NT2/D1 (cell line): ENCODE measurements around the gene ZDHHC4.

Experiments
- DNase-seq: peaks from one replicate; pipeline ENCODE4 v3.0.0-alpha.2; 2011; ENCODE audit warnings: low read depth, low spot score
- H3K27me3 ChIP-seq: 2 replicates; pipeline ENCODE4 v1.6.0; 2011; ENCODE audit warnings: mild to moderate bottlenecking; ENCODE audit not compliant: insufficient read length, insufficient read depth
- H3K36me3 ChIP-seq: 2 replicates; pipeline ENCODE4 v1.6.1; 2011; ENCODE audit warnings: mild to moderate bottlenecking, low read length, mixed read lengths; ENCODE audit not compliant: insufficient read depth, insufficient read length
- H3K4me1 ChIP-seq: 2 replicates; pipeline ENCODE4 v1.5.1; 2011; ENCODE audit not compliant: insufficient read depth, insufficient read length
- H3K4me3 ChIP-seq: 2 replicates; pipeline ENCODE4 v1.5.1; 2011; ENCODE audit warnings: low read depth; ENCODE audit not compliant: insufficient read length
- H3K9ac ChIP-seq: 2 replicates; pipeline ENCODE4 v1.6.0; 2011; ENCODE audit warnings: low read depth; ENCODE audit not compliant: insufficient read length
- H3K9me3 ChIP-seq: 2 replicates; pipeline ENCODE4 v1.5.1; 2011; ENCODE audit warnings: mild to moderate bottlenecking, low read length; ENCODE audit not compliant: insufficient read depth
- SUZ12 ChIP-seq: IDR thresholded peaks from 2 replicates; pipeline ENCODE4 v1.6.1; 2011; ENCODE audit not compliant: insufficient read length, insufficient read depth; ENCODE audit errors: extremely low read depth
- YY1 ChIP-seq: IDR thresholded peaks from 2 replicates; pipeline ENCODE4 v1.6.1; 2011; ENCODE audit not compliant: insufficient read length, insufficient read depth
- ZNF274 ChIP-seq: IDR thresholded peaks from 2 replicates; pipeline ENCODE4 v1.6.1; 2011; ENCODE audit warnings: mild to moderate bottlenecking, low read depth, low read length

ZDHHC4 gene

DNA sequence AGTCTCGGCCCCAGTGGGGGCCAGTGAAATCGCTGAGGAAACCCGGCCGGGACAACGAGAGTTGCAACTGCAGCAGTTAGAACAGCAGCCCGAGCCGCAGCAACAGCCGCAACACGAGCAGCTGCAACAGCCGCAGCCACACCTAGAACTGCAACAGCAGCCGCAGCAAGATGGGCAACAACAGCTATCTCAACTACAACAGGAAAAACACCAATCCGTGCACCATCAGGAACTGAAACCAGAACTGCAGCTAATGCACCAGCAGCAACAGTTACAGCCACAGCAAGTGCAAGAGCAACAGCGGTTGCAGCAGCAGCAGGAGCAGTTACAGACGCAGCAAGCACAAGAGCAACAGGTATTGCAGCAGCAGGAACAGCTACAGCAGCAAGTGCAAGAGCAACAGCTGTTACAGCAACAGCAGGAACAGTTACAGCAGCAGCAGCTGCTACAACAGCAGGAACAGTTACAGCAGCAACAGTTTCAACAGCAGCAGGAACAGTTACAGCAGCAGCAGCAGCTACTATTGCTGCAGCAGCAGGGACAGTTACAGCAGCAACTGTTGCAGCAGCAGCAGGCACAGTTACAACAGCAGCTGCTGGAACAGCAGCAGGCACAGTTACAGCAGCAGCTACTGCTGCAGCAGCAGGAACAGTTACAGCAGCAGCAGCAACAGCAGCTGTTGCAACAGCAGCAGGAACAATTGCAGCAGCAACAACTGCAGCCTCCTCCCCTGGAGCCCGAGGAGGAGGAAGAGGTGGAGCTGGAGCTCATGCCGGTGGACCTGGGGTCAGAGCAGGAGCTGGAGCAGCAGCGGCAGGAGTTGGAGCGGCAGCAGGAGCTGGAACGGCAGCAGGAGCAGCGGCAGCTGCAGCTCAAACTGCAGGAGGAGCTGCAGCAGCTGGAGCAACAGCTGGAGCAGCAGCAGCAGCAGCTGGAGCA, 44.2 kb downstream of the ZDHHC4 start:
- Histone ChIP-seq H3K36me3 (peaks cover 30% of the 10 kb centered on the region), H3K4me3 (no peak overlapping the region), H3K9ac (no peak overlapping the region), H3K9me3 (no peaks in the 10 kb centered on the region), H3K4me1 (no peaks in the 10 kb centered on the region), H3K27me3 (peaks cover 4% of the 10 kb centered on the region)
- no peak for DNase-seq
- TF ChIP-seq ZNF274 (no peak), SUZ12 (no peak)

- H3K9ac ChIP-seq: no peak overlapping the region
- no peaks in the 10 kb centered on the region for H3K4me1 ChIP-seq
- no peaks in the 10 kb centered on the region for H3K27me3 ChIP-seq
- DNase-seq: no peak
- peaks cover 30% of the 10 kb centered on the region for H3K36me3 ChIP-seq
- no peak overlapping the region for H3K4me3 ChIP-seq
- no peaks in the 10 kb centered on the region for H3K9me3 ChIP-seq
- TF ChIP-seq ZNF274 (no peak), SUZ12 (no peak), YY1 (no peak)
Measured at GRCh38 chr7:6622134-6622710, 45.0 kb downstream of the ZDHHC4 start.

GRCh38 chr7:6623589-6624245, 46.5 kb downstream of the ZDHHC4 start:
- DNase-seq: no peak
- no peaks in the 10 kb centered on the region for H3K27me3 ChIP-seq
- H3K9ac ChIP-seq: no peak overlapping the region
- peaks cover 30% of the 10 kb centered on the region for H3K36me3 ChIP-seq
- TF ChIP-seq ZNF274 (no peak), YY1 (no peak), SUZ12 (no peak)
- no peak overlapping the region for H3K4me3 ChIP-seq
- H3K9me3 ChIP-seq: no peaks in the 10 kb centered on the region
- H3K4me1 ChIP-seq: no peaks in the 10 kb centered on the region

DNA sequence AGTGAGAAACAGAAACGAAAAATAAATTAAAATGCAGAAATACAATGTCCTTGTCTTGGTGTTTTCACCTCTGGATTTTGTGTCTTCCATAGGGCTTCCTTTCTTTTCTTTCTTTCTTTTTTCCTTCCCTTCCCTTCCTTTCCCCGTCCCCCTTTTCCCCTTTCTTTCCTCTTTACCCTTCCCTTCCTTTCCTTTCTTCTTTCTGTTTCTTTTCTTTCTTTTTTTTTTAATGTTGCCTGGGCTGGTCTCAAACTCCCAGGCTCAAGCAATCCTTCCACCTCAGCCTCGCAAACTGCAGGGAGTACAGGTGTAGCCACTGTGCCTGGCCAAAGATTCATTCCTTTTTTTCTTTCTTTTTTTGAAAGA, 47.0 kb downstream of the ZDHHC4 start:
- no peaks in the 10 kb centered on the region for H3K27me3 ChIP-seq
- H3K36me3 ChIP-seq: peaks cover 30% of the 10 kb centered on the region
- H3K4me3 ChIP-seq: no peak overlapping the region
- H3K9me3 ChIP-seq: no peaks in the 10 kb centered on the region
- no peak for DNase-seq
- H3K9ac ChIP-seq: no peak overlapping the region
- no peaks in the 10 kb centered on the region for H3K4me1 ChIP-seq
- no peak for TF ChIP-seq ZNF274
- TF ChIP-seq SUZ12: no peak
- no peak for TF ChIP-seq YY1

DNA sequence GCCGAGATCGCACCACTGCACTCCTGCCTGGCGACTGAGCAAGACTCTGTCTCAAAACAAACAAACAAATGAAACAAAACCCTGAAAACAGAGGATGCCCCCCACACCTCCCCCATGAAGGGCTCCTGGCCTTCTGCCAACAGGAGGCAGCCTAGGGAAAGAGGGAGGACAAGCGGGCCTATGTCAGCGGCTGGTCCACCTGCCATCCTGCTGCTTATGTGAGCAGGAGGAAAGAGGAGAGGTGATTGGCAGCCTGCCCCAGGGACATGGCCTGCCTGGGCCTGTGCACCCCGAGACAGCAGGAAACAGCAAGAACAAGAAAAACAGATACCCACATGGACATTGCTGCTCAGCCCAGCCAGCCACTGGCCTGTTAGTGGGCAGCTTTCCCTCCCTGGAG, 50.8 kb downstream of the ZDHHC4 start:
- Histone ChIP-seq H3K9ac (no peak overlapping the region), H3K36me3 (peaks cover 12% of the 10 kb centered on the region), H3K4me3 (no peak overlapping the region), H3K27me3 (no peaks in the 10 kb centered on the region), H3K9me3 (no peaks in the 10 kb centered on the region), H3K4me1 (peaks cover 6% of the 10 kb centered on the region)
- TF ChIP-seq SUZ12: no peak
- no peak for TF ChIP-seq ZNF274
- TF ChIP-seq YY1: no peak
- DNase-seq: no peak

DNA sequence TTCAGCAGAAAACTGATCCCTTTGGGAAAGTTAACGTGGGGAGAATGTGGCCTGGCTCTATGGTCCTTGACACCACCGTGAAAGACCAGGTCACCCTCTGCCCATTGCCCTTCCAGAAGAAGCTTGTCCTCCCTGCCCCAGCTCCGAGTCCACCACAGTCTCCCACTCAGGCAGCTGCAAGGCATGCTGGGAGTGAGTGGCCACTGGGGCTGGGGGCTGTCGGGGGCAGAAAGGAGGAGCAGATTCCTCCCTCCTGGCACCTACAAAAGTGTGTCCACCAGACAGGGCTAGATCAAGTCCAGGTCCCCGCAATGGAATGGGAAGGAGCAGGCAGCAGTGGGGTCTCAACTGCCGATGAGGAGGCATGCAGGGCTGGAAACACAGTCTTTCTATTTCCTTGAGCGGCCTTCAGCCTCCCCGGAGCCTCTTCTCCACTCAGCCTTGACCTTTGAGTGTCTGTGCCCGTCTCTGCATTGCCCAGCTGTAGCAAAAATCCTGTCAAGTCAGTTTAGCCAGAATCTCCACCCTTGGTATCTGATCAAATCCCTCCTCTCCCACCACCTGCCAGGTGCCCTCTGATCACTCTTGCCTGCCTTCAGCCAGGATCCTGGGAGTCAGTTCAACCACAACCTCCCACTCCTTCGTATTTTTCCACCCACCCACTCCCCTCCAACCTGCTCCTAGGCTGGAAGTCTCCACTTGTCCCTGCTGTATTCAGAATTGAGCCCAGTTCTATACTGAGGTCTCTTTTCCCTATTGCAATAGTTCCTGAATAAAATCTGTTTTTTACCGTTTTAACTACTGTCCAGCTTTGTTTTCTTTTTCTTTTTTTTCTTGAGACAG, 53.0 kb downstream of the ZDHHC4 start:
- TF ChIP-seq ZNF274 (no peak), SUZ12 (no peak), YY1 (no peak)
- Histone ChIP-seq H3K4me3 (no peak overlapping the region), H3K27me3 (no peaks in the 10 kb centered on the region), H3K9ac (no peak overlapping the region), H3K9me3 (no peaks in the 10 kb centered on the region), H3K36me3 (no peaks in the 10 kb centered on the region), H3K4me1 (peaks cover 6% of the 10 kb centered on the region)
- DNase-seq: no peak

- DNase-seq: no peak
- no peaks in the 10 kb centered on the region for H3K9me3 ChIP-seq
Measured at GRCh38 chr7:6631605-6632004, 54.4 kb downstream of the ZDHHC4 start.

More at GRCh38 chr7:6631605-6632004, 54.4 kb downstream of the ZDHHC4 start:
- H3K4me3 ChIP-seq: no peak overlapping the region
- TF ChIP-seq ZNF274 (no peak), YY1 (no peak), SUZ12 (no peak)
- no peaks in the 10 kb centered on the region for H3K36me3 ChIP-seq
- no peaks in the 10 kb centered on the region for H3K27me3 ChIP-seq
- peak overlapping the region; percentile 22 for H3K9ac ChIP-seq
- peaks cover 10% of the 10 kb centered on the region for H3K4me1 ChIP-seq
